Liver (tissue), 3 donors: ENCODE results near the gene OR6K6.

Experiments
- ATF3 ChIP-seq: IDR thresholded peaks from 2 replicates; pipeline ENCODE4 v1.6.1; 2016; ENCODE audit warnings: antibody characterized with exemption
- CTCF ChIP-seq: fragments of 150-350 bp; IDR thresholded peaks from 2 replicates; pipeline ENCODE4 v1.5.1; 2017; ENCODE audit warnings: improper control_type of control experiment, low read depth, low read length; ENCODE audit not compliant: missing input control
- EGR1 ChIP-seq, 2 donors: IDR thresholded peaks; 2 replicates each; pipeline ENCODE4 v1.6.1; 2016 to 2018; ENCODE audit warnings: antibody characterized with exemption in 2 of 2, low read depth in 2 of 2
- FOXA1 ChIP-seq: IDR thresholded peaks from 2 replicates; pipeline ENCODE4 v1.6.1; 2016; ENCODE audit warnings: antibody characterized with exemption
- JUND ChIP-seq, 2 donors: IDR thresholded peaks; 2 replicates each; pipeline ENCODE4 v1.6.1; 2016; ENCODE audit warnings: antibody characterized with exemption in 2 of 2
- RAD21 ChIP-seq, 2 donors: IDR thresholded peaks; 2 replicates each; pipeline ENCODE4 v1.6.1; 2016; ENCODE audit warnings: antibody characterized with exemption in 2 of 2, mild to moderate bottlenecking in 2 of 2
- RXRA ChIP-seq, 2 donors: IDR thresholded peaks; 2 replicates each; pipeline ENCODE4 v1.6.1; 2017 to 2018; ENCODE audit warnings: antibody characterized with exemption in 2 of 2, mild to moderate bottlenecking in 1 of 2
- TAF1 ChIP-seq: conservative IDR thresholded peaks from 2 replicates; pipeline ENCODE4 v1.6.1; 2016; ENCODE audit warnings: antibody characterized with exemption, mild to moderate bottlenecking
- YY1 ChIP-seq: IDR thresholded peaks from 2 replicates; pipeline ENCODE4 v1.6.1; 2016; ENCODE audit warnings: antibody characterized with exemption, mild to moderate bottlenecking
- TF ChIP-seq, protein P1 (sequence below): IDR thresholded peaks from 2 replicates; pipeline ENCODE4 v1.6.1; 2016; ENCODE audit warnings: antibody characterized with exemption
- donor health status: healthy.
- donor health status: healthy.

DNA sequence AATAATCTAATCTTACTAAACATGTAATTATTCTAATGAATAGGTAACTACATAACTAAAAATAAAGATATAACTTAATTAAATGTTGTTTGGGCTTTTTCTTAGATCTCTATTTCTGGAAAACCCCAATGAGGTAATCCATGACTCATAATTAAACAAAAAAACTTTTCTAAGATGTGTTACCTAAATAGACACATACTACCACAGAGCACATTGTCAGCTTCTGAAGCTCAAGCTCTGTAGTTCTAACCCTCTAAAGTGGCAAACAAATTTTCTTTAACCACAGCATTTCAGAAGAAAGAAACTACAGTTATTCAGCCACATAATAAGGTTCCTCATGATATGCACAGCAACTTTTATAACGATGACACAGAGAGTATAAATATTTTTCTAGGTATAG lies 38.2 kb upstream of the OR6K6 start:
- TF ChIP-seq CTCF (no peak), EGR1 (IDR thresholded peaks at IDR 0.05; ENCODE audit: low read depth in 2 of 2) (no peak), FOXA1 (no peak), RAD21 (IDR thresholded peaks at IDR 0.05) (no peak), ATF3 (no peak), TAF1 (no peak), YY1 (no peak), JUND (IDR thresholded peaks at IDR 0.05) (no peak), RXRA (IDR thresholded peaks at IDR 0.05) (no peak)
- TF ChIP-seq, protein P1, sequence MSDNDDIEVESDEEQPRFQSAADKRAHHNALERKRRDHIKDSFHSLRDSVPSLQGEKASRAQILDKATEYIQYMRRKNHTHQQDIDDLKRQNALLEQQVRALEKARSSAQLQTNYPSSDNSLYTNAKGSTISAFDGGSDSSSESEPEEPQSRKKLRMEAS = no peak
